Endothelial cell of umbilical vein (primary cell): ENCODE results near the gene ITIH2.
"Not testable (repeated sequence)": the region's sequence is repeated elsewhere in the genome, so short reads cannot be mapped to it uniquely, and the experiment has no call there.

Source experiments
- EZH2 ChIP-seq: IDR thresholded peaks from 2 replicates; pipeline ENCODE4 v1.6.1; 2012; ENCODE audit warnings: borderline replicate concordance, low read depth, mild to moderate bottlenecking, moderate library complexity, low read length, inconsistent platforms; ENCODE audit not compliant: severe bottlenecking
- FOS ChIP-seq: IDR thresholded peaks from 2 replicates; pipeline ENCODE4 v1.6.1; 2011; ENCODE audit warnings: mild to moderate bottlenecking, low read length, moderate library complexity, borderline replicate concordance; ENCODE audit not compliant: insufficient read depth
- GATA2 ChIP-seq: IDR thresholded peaks from 2 replicates; pipeline ENCODE4 v1.7.0; 2011; ENCODE audit warnings: low read depth, mild to moderate bottlenecking, moderate library complexity, mixed read lengths, low read length; ENCODE audit not compliant: insufficient read length, insufficient read depth
- JUN ChIP-seq: IDR thresholded peaks from 2 replicates; pipeline ENCODE4 v1.6.1; 2011; ENCODE audit warnings: borderline replicate concordance, low read depth; ENCODE audit not compliant: insufficient read length, insufficient read depth
- MYC ChIP-seq: IDR thresholded peaks from one replicate; pipeline ENCODE4 v1.6.1; 2011; ENCODE audit warnings: mild to moderate bottlenecking, low read depth, low read length
- POLR2A ChIP-seq: IDR thresholded peaks from 2 replicates; pipeline ENCODE4 v1.6.1; 2012; ENCODE audit warnings: low read depth, mild to moderate bottlenecking, control low read depth, low read length
- POLR2AphosphoS5 ChIP-seq: IDR thresholded peaks from 2 replicates; pipeline ENCODE4 v1.6.1; 2012; ENCODE audit warnings: low read depth, mild to moderate bottlenecking, control low read depth, low read length, moderate library complexity; ENCODE audit not compliant: insufficient read depth
- TF ChIP-seq, protein P1 (sequence below), 2 donors: IDR thresholded peaks; 1 replicate in 1 of 2; 2 replicates in 1 of 2; pipeline ENCODE4 v1.5.1; 2011; ENCODE audit warnings: low read length in 2 of 2, mild to moderate bottlenecking in 2 of 2, moderate library complexity in 2 of 2, control low read depth in 1 of 2, inconsistent platforms in 1 of 2, low read depth in 1 of 2; ENCODE audit not compliant: insufficient read depth in 1 of 2; ENCODE audit errors: extremely low read depth in 1 of 2
- TF ChIP-seq, protein P2 (sequence below): IDR thresholded peaks from 2 replicates; pipeline ENCODE4 v1.6.1; 2011; ENCODE audit not compliant: insufficient read depth, insufficient read length

GRCh38 chr10:7782194-7782593 lies 79.1 kb downstream of the ITIH2 start:
- not testable (repeated sequence) for TF ChIP-seq EZH2, POLR2A, MYC, GATA2, POLR2AphosphoS5, FOS, JUN
- TF ChIP-seq, protein P1, sequence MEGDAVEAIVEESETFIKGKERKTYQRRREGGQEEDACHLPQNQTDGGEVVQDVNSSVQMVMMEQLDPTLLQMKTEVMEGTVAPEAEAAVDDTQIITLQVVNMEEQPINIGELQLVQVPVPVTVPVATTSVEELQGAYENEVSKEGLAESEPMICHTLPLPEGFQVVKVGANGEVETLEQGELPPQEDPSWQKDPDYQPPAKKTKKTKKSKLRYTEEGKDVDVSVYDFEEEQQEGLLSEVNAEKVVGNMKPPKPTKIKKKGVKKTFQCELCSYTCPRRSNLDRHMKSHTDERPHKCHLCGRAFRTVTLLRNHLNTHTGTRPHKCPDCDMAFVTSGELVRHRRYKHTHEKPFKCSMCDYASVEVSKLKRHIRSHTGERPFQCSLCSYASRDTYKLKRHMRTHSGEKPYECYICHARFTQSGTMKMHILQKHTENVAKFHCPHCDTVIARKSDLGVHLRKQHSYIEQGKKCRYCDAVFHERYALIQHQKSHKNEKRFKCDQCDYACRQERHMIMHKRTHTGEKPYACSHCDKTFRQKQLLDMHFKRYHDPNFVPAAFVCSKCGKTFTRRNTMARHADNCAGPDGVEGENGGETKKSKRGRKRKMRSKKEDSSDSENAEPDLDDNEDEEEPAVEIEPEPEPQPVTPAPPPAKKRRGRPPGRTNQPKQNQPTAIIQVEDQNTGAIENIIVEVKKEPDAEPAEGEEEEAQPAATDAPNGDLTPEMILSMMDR (IDR thresholded peaks at IDR 0.05; ENCODE audit: extremely low read depth in 1 of 2, insufficient read depth in 1 of 2, low read depth in 1 of 2, low read length in 2 of 2) = not testable (repeated sequence)
- TF ChIP-seq, protein P2, sequence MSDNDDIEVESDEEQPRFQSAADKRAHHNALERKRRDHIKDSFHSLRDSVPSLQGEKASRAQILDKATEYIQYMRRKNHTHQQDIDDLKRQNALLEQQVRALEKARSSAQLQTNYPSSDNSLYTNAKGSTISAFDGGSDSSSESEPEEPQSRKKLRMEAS = not testable (repeated sequence)
